Gastrocnemius medialis (tissue), 4 donors: ENCODE measurements around the gene ZNF70.

Source experiments
- CTCF ChIP-seq, 5 experiments: fragments of 450-650 bp in 3 of 5; fragments of 200-600 bp in 2 of 5; sonication (generic) in 2 of 5; IDR thresholded peaks in 4 of 5; conservative IDR thresholded peaks in 1 of 5; 1 replicate in 4 of 5; 2 replicates in 1 of 5; pipeline ENCODE4 v1.5.1; 2016 to 2019; ENCODE audit warnings: antibody characterized with exemption in 5 of 5, mild to moderate bottlenecking in 3 of 5, moderate library complexity in 3 of 5
- POLR2A ChIP-seq, 2 donors: fragments of 450-650 bp; IDR thresholded peaks; one replicate each; pipeline ENCODE4 v1.6.1; 2017; ENCODE audit warnings: antibody characterized with exemption in 2 of 2, mild to moderate bottlenecking in 2 of 2, moderate library complexity in 2 of 2

- TF ChIP-seq CTCF (IDR thresholded peaks at IDR 0.05 in 4 of 5, conservative IDR thresholded peaks at IDR 0.05 in 1 of 5) (no peak), POLR2A (IDR thresholded peaks at IDR 0.05) (no peak)
Observed at GRCh38 chr22:23790819-23791737, 40.2 kb upstream of the ZNF70 start.
